H1 (cell line): ENCODE measurements around the gene IL1RAP. TPM values are rescaled to one million over a fixed set of nuclear protein-coding genes. Genes with fewer than 3 reads are reported as not detected.

Source experiments
- CTCF ChIA-PET: fragments of 300-600 bp; sonication (Branson Sonifier 250); formaldehyde crosslinking; loops from one replicate; lab custom pipeline; 2021; ENCODE audit not compliant: partially characterized antibody; lab: Charles Lee
- POLR2A ChIA-PET: fragments of 300-600 bp; sonication (Branson Sonifier 250); formaldehyde crosslinking; loops from one replicate; lab custom pipeline; 2021; ENCODE audit warnings: inconsistent platforms; ENCODE audit not compliant: partially characterized antibody; lab: Charles Lee
- DNase-seq, 2 experiments: peaks; one replicate each; pipeline versions ENCODE4 v3.0.0 to v3.0.0-alpha.2; 2010 to 2022; ENCODE audit warnings: low spot score in 2 of 2, low read depth in 1 of 2, mixed read lengths in 1 of 2
- FAIRE-seq: peaks from 2 replicates; lab custom pipeline; 2011; peaks lifted over from hg19 to GRCh38; lab: Jason Lieb, UNC
- H2AFZ ChIP-seq: 2 replicates; pipeline ENCODE4 v1.8.1; 2012; ENCODE audit warnings: low read length, inconsistent platforms
- H2AK5ac ChIP-seq: 2 replicates; pipeline ENCODE4 v1.6.1; 2013; ENCODE audit warnings: low read depth, low read length
- H2BK120ac ChIP-seq: replicated peaks from 2 replicates; pipeline ENCODE3; 2013; ENCODE audit warnings: low read depth, low read length, inconsistent platforms
- H2BK12ac ChIP-seq: 2 replicates; pipeline ENCODE4 v1.6.1; 2013; ENCODE audit warnings: low read depth, low read length
- H2BK15ac ChIP-seq: 2 replicates; pipeline ENCODE4 v1.6.1; 2013; ENCODE audit warnings: low read length
- H2BK20ac ChIP-seq: 2 replicates; pipeline ENCODE4 v1.6.1; 2013; ENCODE audit warnings: low read length
- H2BK5ac ChIP-seq: 2 replicates; pipeline ENCODE4 v1.6.1; 2013; ENCODE audit warnings: low read depth, low read length
- H3K14ac ChIP-seq: 2 replicates; pipeline ENCODE4 v1.6.1; 2013; ENCODE audit warnings: inconsistent platforms; ENCODE audit not compliant: insufficient read length
- H3K18ac ChIP-seq: 2 replicates; pipeline ENCODE4 v1.6.1; 2013; ENCODE audit warnings: low read length; ENCODE audit errors: extremely low read depth
- H3K23ac ChIP-seq: 2 replicates; pipeline ENCODE4 v1.6.1; 2013; ENCODE audit warnings: inconsistent platforms; ENCODE audit not compliant: insufficient read length
- H3K23me2 ChIP-seq: 2 replicates; pipeline ENCODE4 v1.6.1; 2013; ENCODE audit warnings: low read depth, low read length
- H3K27ac ChIP-seq: 2 replicates; pipeline ENCODE4 v1.6.1; 2011; ENCODE audit warnings: low read depth, low read length, inconsistent platforms
- H3K27me3 ChIP-seq, 4 experiments: replicated peaks in 1 of 4; 1 replicate in 1 of 4; 2 replicates in 3 of 4; pipeline versions ENCODE4 v1.6.1 to v1.8.1; 2011 to 2013; ENCODE audit warnings: low read length in 3 of 4, mild to moderate bottlenecking in 3 of 4, inconsistent platforms in 2 of 4, mixed read lengths in 2 of 4, moderate library complexity in 1 of 4; ENCODE audit not compliant: control insufficient read depth in 3 of 4, insufficient read depth in 3 of 4; ENCODE audit errors: extremely low read depth in 1 of 4
- H3K36me3 ChIP-seq, 4 experiments: 2 replicates each; pipeline versions ENCODE4 v1.6.1 to v1.8.1; 2011 to 2013; ENCODE audit warnings: mild to moderate bottlenecking in 4 of 4, low read length in 3 of 4, moderate library complexity in 2 of 4, control low read depth in 1 of 4, inconsistent platforms in 1 of 4; ENCODE audit not compliant: insufficient read depth in 4 of 4, control insufficient read depth in 2 of 4
- H3K4ac ChIP-seq: replicated peaks from 2 replicates; pipeline ENCODE3; 2013; ENCODE audit warnings: low read length, low read depth, mixed read lengths, inconsistent platforms; ENCODE audit not compliant: insufficient read length
- H3K4me1 ChIP-seq, 4 experiments: replicated peaks in 1 of 4; 1 replicate in 1 of 4; 2 replicates in 3 of 4; pipeline versions ENCODE4 v1.6.1 to v1.8.1; 2011 to 2013; ENCODE audit warnings: low read length in 3 of 4, inconsistent platforms in 2 of 4, mixed read lengths in 1 of 4; ENCODE audit not compliant: insufficient read depth in 4 of 4, control insufficient read depth in 3 of 4
- H3K4me2 ChIP-seq, 2 experiments: 2 replicates each; pipeline versions ENCODE4 v1.6.1 to v1.8.1; 2011 to 2013; ENCODE audit warnings: low read depth in 2 of 2, low read length in 2 of 2, control low read depth in 1 of 2, inconsistent platforms in 1 of 2, mild to moderate bottlenecking in 1 of 2; ENCODE audit not compliant: insufficient read depth in 1 of 2
- H3K4me3 ChIP-seq, 4 experiments: fragments of 200-600, 300-600 bp in 1 of 4; sonication (generic), shearing (Covaris generic), sonication (Bioruptor Twin) in 1 of 4; 2 replicates each; pipeline versions ENCODE4 v1.5.1 to v1.8.1; 2011 to 2016; ENCODE audit warnings: low read length in 4 of 4, low read depth in 3 of 4, control low read depth in 2 of 4, inconsistent platforms in 2 of 4, mild to moderate bottlenecking in 2 of 4, mixed read lengths in 1 of 4, moderate library complexity in 1 of 4; ENCODE audit not compliant: insufficient read depth in 2 of 4; ENCODE audit errors: extremely low read depth in 1 of 4
- H3K56ac ChIP-seq: replicated peaks from 2 replicates; pipeline ENCODE3; 2013; ENCODE audit warnings: low read depth, mild to moderate bottlenecking, mixed read lengths, low read length, inconsistent platforms; ENCODE audit not compliant: insufficient read length
- H3K79me1 ChIP-seq: 2 replicates; pipeline ENCODE4 v1.6.1; 2013; ENCODE audit warnings: low read depth, low read length, control low read depth
- H3K79me2 ChIP-seq, 2 experiments: 2 replicates each; pipeline versions ENCODE4 v1.6.1 to v1.8.1; 2012 to 2013; ENCODE audit warnings: low read length in 2 of 2, mild to moderate bottlenecking in 2 of 2, inconsistent platforms in 1 of 2; ENCODE audit not compliant: insufficient read depth in 2 of 2, control insufficient read depth in 1 of 2
- H3K9ac ChIP-seq, 4 experiments: replicated peaks in 1 of 4; 1 replicate in 1 of 4; 2 replicates in 3 of 4; pipeline versions ENCODE4 v1.6.1 to v1.8.1; 2011 to 2013; ENCODE audit warnings: low read depth in 3 of 4, low read length in 3 of 4, control low read depth in 2 of 4, mild to moderate bottlenecking in 2 of 4, moderate library complexity in 2 of 4, inconsistent platforms in 1 of 4; ENCODE audit errors: extremely low read depth in 1 of 4
- H3K9me3 ChIP-seq, 2 experiments: 2 replicates each; pipeline versions ENCODE4 v1.6.1 to v1.8.1; 2012 to 2013; ENCODE audit warnings: mild to moderate bottlenecking in 2 of 2, moderate library complexity in 2 of 2, control low read depth in 1 of 2, inconsistent platforms in 1 of 2, low read depth in 1 of 2, low read length in 1 of 2, mixed read lengths in 1 of 2; ENCODE audit not compliant: insufficient read depth in 2 of 2
- H4K20me1 ChIP-seq, 2 experiments: replicated peaks in 1 of 2; 2 replicates each; pipeline versions ENCODE3 to v1.8.1; 2011 to 2013; ENCODE audit warnings: inconsistent platforms in 2 of 2, low read length in 2 of 2, mild to moderate bottlenecking in 1 of 2; ENCODE audit not compliant: insufficient read depth in 2 of 2, control insufficient read depth in 1 of 2
- H4K5ac ChIP-seq: 2 replicates; pipeline ENCODE4 v1.6.1; 2013; ENCODE audit warnings: low read length, low read depth, mixed read lengths, inconsistent platforms; ENCODE audit not compliant: insufficient read length
- H4K8ac ChIP-seq: 2 replicates; pipeline ENCODE4 v1.8.0; 2013; ENCODE audit warnings: mild to moderate bottlenecking, moderate library complexity, low read length, inconsistent platforms; ENCODE audit not compliant: insufficient read depth; ENCODE audit errors: extremely low read depth
- H4K91ac ChIP-seq: replicated peaks from 2 replicates; pipeline ENCODE3; 2013; ENCODE audit warnings: low read length, mixed read lengths, inconsistent platforms; ENCODE audit not compliant: insufficient read length
- CBX8 ChIP-seq: fragments of 300-800, 300-1000 bp; sonication (generic); IDR thresholded peaks from 2 replicates; pipeline ENCODE4 v1.7.1; 2016; ENCODE audit warnings: low read depth, low read length, borderline replicate concordance
- CHD1 ChIP-seq: IDR thresholded peaks from 2 replicates; pipeline ENCODE4 v1.6.1; 2012; ENCODE audit warnings: low read depth, low read length, improper control_type of control experiment
- CTCF ChIP-seq, 3 experiments: IDR thresholded peaks; 1 replicate in 2 of 3; 2 replicates in 1 of 3; pipeline versions ENCODE4 v1.5.1 to v1.6.1; 2011; ENCODE audit warnings: low read length in 3 of 3, mild to moderate bottlenecking in 3 of 3, inconsistent platforms in 2 of 3, low read depth in 1 of 3, moderate library complexity in 1 of 3; ENCODE audit not compliant: insufficient read depth in 1 of 3; ENCODE audit errors: control extremely low read depth in 1 of 3
- EZH2 ChIP-seq: fragments of 200-600 bp; sonication (generic); IDR thresholded peaks from 2 replicates; pipeline ENCODE4 v1.7.1; 2012; ENCODE audit warnings: low read depth, mild to moderate bottlenecking, moderate library complexity, low read length, inconsistent platforms; ENCODE audit not compliant: severe bottlenecking
- NANOG ChIP-seq: IDR thresholded peaks from 2 replicates; pipeline ENCODE4 v1.6.1; 2011; ENCODE audit warnings: low read length, low read depth, mild to moderate bottlenecking, inconsistent platforms; ENCODE audit not compliant: insufficient read depth, poor library complexity, severe bottlenecking
- NRF1 ChIP-seq: IDR thresholded peaks from 2 replicates; pipeline ENCODE4 v1.6.1; 2011; ENCODE audit warnings: mild to moderate bottlenecking, low read depth, low read length, improper control_type of control experiment
- PHF8 ChIP-seq: fragments of 200-600 bp; sonication (generic); conservative IDR thresholded peaks from 2 replicates; pipeline ENCODE4 v1.7.1; 2012; ENCODE audit warnings: low read depth, mild to moderate bottlenecking, inconsistent platforms, low read length, moderate library complexity
- SAP30 ChIP-seq: fragments of 300-600 bp; sonication (generic); IDR thresholded peaks from 2 replicates; pipeline ENCODE4 v1.7.1; 2012; ENCODE audit warnings: low read length, moderate library complexity, mild to moderate bottlenecking, inconsistent platforms; ENCODE audit not compliant: insufficient read depth, insufficient replicate concordance
- SP4 ChIP-seq: IDR thresholded peaks from 2 replicates; pipeline ENCODE4 v1.6.1; 2012; ENCODE audit warnings: low read length, inconsistent platforms
- TBP ChIP-seq: IDR thresholded peaks from 2 replicates; pipeline ENCODE4 v1.6.1; 2011; ENCODE audit warnings: low read depth, low read length, improper control_type of control experiment
- ZNF274 ChIP-seq: IDR thresholded peaks from 2 replicates; pipeline ENCODE4 v1.7.0; 2012; ENCODE audit warnings: low read length, borderline replicate concordance; ENCODE audit errors: extremely low read depth
- WGBS, 2 experiments: shearing (Covaris generic) in 1 of 2; methylation state at CpG; one replicate each; pipeline versions ENCODE4 v1.1.6 to v1.1.7; 2013 to 2015; ENCODE audit warnings: low lambda C conversion rate in 2 of 2, mixed read lengths in 2 of 2, inconsistent platforms in 1 of 2, low coverage in 1 of 2, missing lambda C conversion rate in 1 of 2; ENCODE audit not compliant: insufficient replicate concordance in 2 of 2, insufficient coverage in 1 of 2, insufficient read length in 1 of 2; ENCODE audit errors: extremely low coverage in 1 of 2, missing lambda C conversion rate in 1 of 2; 5-methylcytosine and 5-hydroxymethylcytosine counted together
- polyA plus RNA-seq, 7 experiments: library from polyadenylated mRNA; depleted of rRNA in 3 of 7; stranded (reverse) in 5 of 7; unstranded in 2 of 7; fragments of >200 nt in 5 of 7; fragments of 200-250 nt in 2 of 7; gene quantifications; 1 replicate in 5 of 7; 2 replicates in 1 of 7; 4 replicates in 1 of 7; pipeline versions ENCODE4 v1.2.1 to v1.2.3, GENCODE V29; 2011 to 2013; ENCODE audit warnings: missing spikeins in 2 of 7, mixed read lengths in 2 of 7
- total RNA-seq: library from RNA; stranded (reverse); fragmentation: NEBNext Ultra II Directional; extraction: Animal tissue kit (Norgen Biotek cat#: 25700); gene quantifications from 2 replicates; pipeline ENCODE4 v1.2.1, GENCODE V29; 2021

The IL1RAP gene
- total and polyA plus RNA-seq, 2 of the 8 experiments (the other 6 are each of a cell fraction or from before 2014, with no cell fraction given), result 2.4 to 3.9 TPM

GRCh38 chr3:190497811-190498210, 16.1 kb upstream of the IL1RAP start:
- DNase-seq (no peak), FAIRE-seq (no peak)
- Histone ChIP-seq H2BK15ac (no peak overlapping the region), H3K56ac (no peak overlapping the region), H2AK5ac (no peak overlapping the region), H3K36me3 (no peaks in the 10 kb centered on the region), H3K23me2 (no peaks in the 10 kb centered on the region; the same call in 1 of the 2 replicates), H3K4me3 (no peak overlapping the region), H2BK5ac (no peak overlapping the region), H4K5ac (no peak overlapping the region), H3K4me2 (no peak overlapping the region), H3K4ac (no peak overlapping the region), H3K27ac (no peak overlapping the region), H3K18ac (no peak overlapping the region), H2BK20ac (no peak overlapping the region), H3K79me1 (no peaks in the 10 kb centered on the region), H4K91ac (no peak overlapping the region), H4K20me1 (no peaks in the 10 kb centered on the region), H3K9ac (no peak overlapping the region), H3K4me1 (no peaks in the 10 kb centered on the region), H2AFZ (no peak overlapping the region), H3K14ac (no peak overlapping the region), H3K9me3 (no peaks in the 10 kb centered on the region), H3K27me3 (no peaks in the 10 kb centered on the region), H4K8ac (no peak overlapping the region), H2BK120ac (no peak overlapping the region), H3K79me2 (no peaks in the 10 kb centered on the region), H2BK12ac (no peak overlapping the region), H3K23ac (no peak overlapping the region)
- WGBS, 2 experiments, result 92% methylated on average over 3 of the region's 3 CpGs; no CpG with 5 or more reads in 1 of the 2 experiments
- POLR2A ChIA-PET, result no interaction called here
- CTCF ChIA-PET, result interaction anchor here (1.0 kb wide), 1 partner anchor 273 kb away, joined by 3 read pairs; no protein-coding TSS in a partner anchor
- no peak for TF ChIP-seq CTCF (IDR thresholded peaks at IDR 0.05; ENCODE audit: control extremely low read depth in 1 of 3, insufficient read depth in 1 of 3, low read depth in 1 of 3, low read length in 3 of 3)
- TF ChIP-seq NANOG, result no peak
- no peak for TF ChIP-seq EZH2
- no peak for TF ChIP-seq NRF1
- no peak for TF ChIP-seq SAP30
- no peak for TF ChIP-seq CBX8
- no peak for TF ChIP-seq TBP
- TF ChIP-seq CHD1, result no peak
- TF ChIP-seq SP4, result no peak
- no peak for TF ChIP-seq ZNF274
- no peak for TF ChIP-seq PHF8
